ENCODE measurements around the gene OGFOD1. TPM values are rescaled to one million over a fixed set of nuclear protein-coding genes. Genes with fewer than 3 reads are reported as not detected.

OGFOD1 gene
- total and polyA plus RNA-seq, 9 of the 15 experiments (the other 6 are each of a cell fraction or from before 2014, with no cell fraction given): 60.4 to 134 (median 85.8) TPM

- TF ChIP-seq MITF (IDR thresholded peaks at IDR 0.05) (no peak), ZNF41 (CRISPR knock-in tag; conservative IDR thresholded peaks at IDR 0.05) (no peak), ZNF23 (CRISPR knock-in tag; IDR thresholded peaks at IDR 0.05) (no peak), RBBP5 (IDR thresholded peaks at IDR 0.05; ENCODE audit: borderline replicate concordance, insufficient read depth, low read length, poor library complexity, severe bottlenecking) (peak; percentile 84), CEBPG (CRISPR knock-in tag; IDR thresholded peaks at IDR 0.05) (no peak), CEBPG (tag; conservative IDR thresholded peaks at IDR 0.05 in 1 of 2, IDR thresholded peaks at IDR 0.05 in 1 of 2) (no peak), PPARD (CRISPR knock-in tag; IDR thresholded peaks at IDR 0.05) (no peak), TSC22D4 (tag; IDR thresholded peaks at IDR 0.05) (no peak), ZNF143 (CRISPR knock-in tag; IDR thresholded peaks at IDR 0.05) (no peak), TAF15 (IDR thresholded peaks at IDR 0.05; ENCODE audit: low read depth, low read length) (no peak), NCOA6 (IDR thresholded peaks at IDR 0.05) (no peak; the same call in 1 of the 2 replicates), ZKSCAN1 (IDR thresholded peaks at IDR 0.05; ENCODE audit: low read depth, low read length) (no peak), SREBF1 (IDR thresholded peaks at IDR 0.05; ENCODE audit: borderline replicate concordance, low read depth, low read length) (no peak), ZNF609 (CRISPR knock-in tag; IDR thresholded peaks at IDR 0.05; ENCODE audit: borderline replicate concordance) (no peak), ADNP (tag; IDR thresholded peaks at IDR 0.05) (no peak), CSDE1 (IDR thresholded peaks at IDR 0.05) (no peak), NR0B1 (IDR thresholded peaks at IDR 0.05; ENCODE audit: partially characterized antibody) (no peak), ZNF764 (CRISPR knock-in tag; IDR thresholded peaks at IDR 0.05; ENCODE audit: low read depth) (no peak), RBM15 (IDR thresholded peaks at IDR 0.05; ENCODE audit: insufficient read depth, low read length) (no peak), HDAC8 (tag; IDR thresholded peaks at IDR 0.05) (no peak), RBM14 (IDR thresholded peaks at IDR 0.05; ENCODE audit: borderline replicate concordance, insufficient read depth, low read depth, low read length) (no peak)
Measured at GRCh38 chr16:56519459-56520250, 68.3 kb downstream of the OGFOD1 start, which contains the start of gene BBS2 (continued).
